OCI-LY1 (cell line): Measurements from ENCODE around the gene RILP.

ENCODE experiments used
- CTCF ChIP-seq: fragments of 200-600 bp; sonication (generic), shearing (Covaris generic); IDR thresholded peaks from 2 replicates; pipeline ENCODE4 v1.5.1; 2017; ENCODE audit warnings: mild to moderate bottlenecking, antibody characterized with exemption, low read length, moderate library complexity, mixed read lengths
- EZH2 ChIP-seq: fragments of 200-600 bp; sonication (generic), shearing (Covaris generic); IDR thresholded peaks from 2 replicates; pipeline ENCODE4 v1.8.0; 2017; ENCODE audit warnings: borderline replicate concordance, mixed run types, mild to moderate bottlenecking, antibody characterized with exemption, low read length, moderate library complexity, mixed read lengths

GRCh38 chr17:1684378-1685189 is 34.9 kb upstream of the RILP start, which contains the start of gene PRPF8:
- TF ChIP-seq EZH2: no peak
- TF ChIP-seq CTCF: no peak
